ENCODE data around the gene LFNG. TPM values are rescaled to one million over a fixed set of nuclear protein-coding genes. Genes with fewer than 3 reads are reported as not detected.

LFNG gene
- total RNA-seq, 1 donor from 2014 or later, result 83.5 TPM

GRCh38 chr7:2568521-2569223, 49.1 kb downstream of the LFNG start:
- H3K27ac Mint-ChIP-seq (ENCODE audit: unreplicated experiment), result no peak overlapping the region
- peaks cover 6% of the 10 kb centered on the region for H3K36me3 Mint-ChIP-seq (ENCODE audit: low read depth, unreplicated experiment)
- H3K4me1 Mint-ChIP-seq (ENCODE audit: unreplicated experiment), result no peaks in the 10 kb centered on the region
- H3K9me3 Mint-ChIP-seq (ENCODE audit: unreplicated experiment), result no peaks in the 10 kb centered on the region
- peaks cover 2% of the 10 kb centered on the region for H3K27me3 Mint-ChIP-seq (ENCODE audit: unreplicated experiment)
- H3K4me3 Mint-ChIP-seq (ENCODE audit: unreplicated experiment), result no peak overlapping the region
- DNase-seq (ENCODE audit: low spot score), result no peak
- no peak for TF ChIP-seq CTCF (IDR thresholded peaks at IDR 0.05; ENCODE audit: unreplicated experiment)

GRCh38 chr7:2569421-2569820, 49.8 kb downstream of the LFNG start:
- H3K27me3 Mint-ChIP-seq (ENCODE audit: unreplicated experiment), result peaks cover 2% of the 10 kb centered on the region
- no peak overlapping the region for H3K27ac Mint-ChIP-seq (ENCODE audit: unreplicated experiment)
- H3K9me3 Mint-ChIP-seq (ENCODE audit: unreplicated experiment), result no peaks in the 10 kb centered on the region
- H3K4me3 Mint-ChIP-seq (ENCODE audit: unreplicated experiment), result no peak overlapping the region
- DNase-seq (ENCODE audit: low spot score), result no peak
- H3K36me3 Mint-ChIP-seq (ENCODE audit: low read depth, unreplicated experiment), result peaks cover 6% of the 10 kb centered on the region
- no peak for TF ChIP-seq CTCF (IDR thresholded peaks at IDR 0.05; ENCODE audit: unreplicated experiment)
- H3K4me1 Mint-ChIP-seq (ENCODE audit: unreplicated experiment), result no peaks in the 10 kb centered on the region

- no peak overlapping the region for H3K4me3 Mint-ChIP-seq (ENCODE audit: unreplicated experiment)
- H3K9me3 Mint-ChIP-seq (ENCODE audit: unreplicated experiment), result no peaks in the 10 kb centered on the region
- no peaks in the 10 kb centered on the region for H3K4me1 Mint-ChIP-seq (ENCODE audit: unreplicated experiment)
- no peaks in the 10 kb centered on the region for H3K27me3 Mint-ChIP-seq (ENCODE audit: unreplicated experiment)
- DNase-seq (ENCODE audit: low spot score), result no peak
- TF ChIP-seq CTCF (IDR thresholded peaks at IDR 0.05; ENCODE audit: unreplicated experiment), result no peak
- H3K27ac Mint-ChIP-seq (ENCODE audit: unreplicated experiment), result no peak overlapping the region
- H3K36me3 Mint-ChIP-seq (ENCODE audit: low read depth, unreplicated experiment), result peaks cover 6% of the 10 kb centered on the region
Measured at GRCh38 chr7:2570021-2570420, 50.4 kb downstream of the LFNG start.

GRCh38 chr7:2571409-2571808, 51.8 kb downstream of the LFNG start:
- no peak overlapping the region for H3K4me3 Mint-ChIP-seq (ENCODE audit: unreplicated experiment)
- no peaks in the 10 kb centered on the region for H3K4me1 Mint-ChIP-seq (ENCODE audit: unreplicated experiment)
- H3K27me3 Mint-ChIP-seq (ENCODE audit: unreplicated experiment), result peaks cover 2% of the 10 kb centered on the region
- H3K9me3 Mint-ChIP-seq (ENCODE audit: unreplicated experiment), result no peaks in the 10 kb centered on the region
- no peak overlapping the region for H3K27ac Mint-ChIP-seq (ENCODE audit: unreplicated experiment)
- TF ChIP-seq CTCF (IDR thresholded peaks at IDR 0.05; ENCODE audit: unreplicated experiment), result no peak
- DNase-seq (ENCODE audit: low spot score), result no peak
- peaks cover 6% of the 10 kb centered on the region for H3K36me3 Mint-ChIP-seq (ENCODE audit: low read depth, unreplicated experiment)

- Mint-ChIP-seq H3K27me3 (ENCODE audit: unreplicated experiment) (peaks cover 2% of the 10 kb centered on the region), H3K27ac (ENCODE audit: unreplicated experiment) (no peak overlapping the region), H3K4me1 (ENCODE audit: unreplicated experiment) (no peaks in the 10 kb centered on the region), H3K9me3 (ENCODE audit: unreplicated experiment) (no peaks in the 10 kb centered on the region), H3K36me3 (ENCODE audit: low read depth, unreplicated experiment) (peaks cover 6% of the 10 kb centered on the region), H3K4me3 (ENCODE audit: unreplicated experiment) (no peak overlapping the region)
- no peak for DNase-seq (ENCODE audit: low spot score)
- TF ChIP-seq CTCF (IDR thresholded peaks at IDR 0.05; ENCODE audit: unreplicated experiment), result no peak
Measured at GRCh38 chr7:2572101-2572842, 52.7 kb downstream of the LFNG start.

All from endothelial cell (in vitro differentiated cells).